ENCODE data around the gene KCNIP2.

The KCNIP2 gene

DNA sequence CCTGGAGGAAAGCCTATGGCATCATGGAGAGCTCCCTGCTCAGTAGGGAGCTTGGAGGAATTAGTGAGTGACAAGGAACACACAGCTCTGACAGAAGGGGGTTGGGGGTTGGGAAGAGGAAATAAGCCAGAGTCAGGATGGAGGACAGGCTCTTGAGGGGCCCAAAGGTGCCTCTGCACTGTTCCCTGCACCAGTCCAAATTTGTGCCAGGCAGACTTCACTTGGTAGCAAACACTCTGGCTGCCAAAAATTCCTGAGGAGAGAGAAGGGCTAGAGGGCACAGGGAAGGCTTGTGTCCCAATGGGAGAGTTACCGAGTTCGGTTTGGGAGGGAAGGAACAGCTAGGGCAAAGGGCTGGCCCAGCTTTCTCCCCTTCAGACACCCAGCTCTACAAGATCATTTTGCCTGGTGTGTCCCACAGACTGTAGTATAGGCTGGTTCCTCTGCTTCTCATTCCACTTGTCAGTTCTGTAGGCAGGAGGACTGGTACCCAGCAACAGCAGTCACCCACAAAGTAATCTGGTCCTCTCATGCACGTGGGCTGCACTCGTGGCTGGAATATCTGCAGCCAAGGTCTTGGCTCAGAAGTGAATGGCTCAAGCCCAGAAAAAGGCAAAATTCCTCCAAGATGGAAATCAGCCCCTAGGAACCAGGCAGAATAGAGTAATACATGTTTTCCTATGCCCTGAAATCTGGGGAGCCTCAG, 8.0 kb upstream of the KCNIP2 start:
- TF ChIP-seq CTCF (IDR thresholded peaks at IDR 0.05; ENCODE audit: low read depth, low read length): no peak
- no peak overlapping the region for H3K4me3 ChIP-seq (replicated peaks in 1 of 2; ENCODE audit: low read depth in 2 of 2, low read length in 2 of 2)
- peak in 1 of 2 donors; percentile 63 for DNase-seq (ENCODE audit: low read depth in 2 of 2)

GRCh38 chr10:101850749-101851148, 7.1 kb upstream of the KCNIP2 start:
- H3K4me3 ChIP-seq (replicated peaks in 1 of 2; ENCODE audit: low read depth in 2 of 2, low read length in 2 of 2): no peak overlapping the region
- no peak for DNase-seq (ENCODE audit: low read depth in 2 of 2)
- no peak for TF ChIP-seq CTCF (IDR thresholded peaks at IDR 0.05; ENCODE audit: low read depth, low read length)

- no peak overlapping the region for H3K4me3 ChIP-seq (replicated peaks in 1 of 2; ENCODE audit: low read depth in 2 of 2, low read length in 2 of 2)
Observed at GRCh38 chr10:101848894-101849351, 5.3 kb upstream of the KCNIP2 start.

DNA sequence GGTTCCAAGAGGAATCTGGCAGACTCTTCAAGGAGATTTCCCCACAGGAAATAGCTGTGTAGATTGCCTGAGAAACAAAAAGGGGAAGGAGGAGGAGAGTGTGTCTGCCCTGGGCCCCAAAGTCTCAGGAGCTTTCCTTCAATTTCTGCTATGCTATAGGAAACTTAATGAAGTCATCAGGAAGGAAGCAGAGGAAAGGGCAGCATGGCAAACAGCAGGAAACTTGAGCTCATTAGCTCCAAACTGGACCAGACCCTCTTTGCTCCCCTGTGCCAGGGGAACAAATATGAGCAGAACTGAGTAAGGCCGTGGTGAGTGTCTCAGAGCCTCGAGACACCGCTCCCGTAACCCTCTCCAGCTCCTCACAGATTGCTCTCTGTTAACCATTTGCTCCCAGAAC, 4.8 kb upstream of the KCNIP2 start:
- no peak overlapping the region for H3K4me3 ChIP-seq (replicated peaks in 1 of 2; ENCODE audit: low read depth in 2 of 2, low read length in 2 of 2)
- peak; percentile 14 to 78 for DNase-seq (ENCODE audit: low read depth in 2 of 2)
- no peak for TF ChIP-seq CTCF (IDR thresholded peaks at IDR 0.05; ENCODE audit: low read depth, low read length)

More at GRCh38 chr10:101848894-101849351, 5.3 kb upstream of the KCNIP2 start:
- no peak for TF ChIP-seq CTCF (IDR thresholded peaks at IDR 0.05; ENCODE audit: low read depth, low read length)
- peak in 1 of 2 donors; percentile 66 for DNase-seq (ENCODE audit: low read depth in 2 of 2)

DNA sequence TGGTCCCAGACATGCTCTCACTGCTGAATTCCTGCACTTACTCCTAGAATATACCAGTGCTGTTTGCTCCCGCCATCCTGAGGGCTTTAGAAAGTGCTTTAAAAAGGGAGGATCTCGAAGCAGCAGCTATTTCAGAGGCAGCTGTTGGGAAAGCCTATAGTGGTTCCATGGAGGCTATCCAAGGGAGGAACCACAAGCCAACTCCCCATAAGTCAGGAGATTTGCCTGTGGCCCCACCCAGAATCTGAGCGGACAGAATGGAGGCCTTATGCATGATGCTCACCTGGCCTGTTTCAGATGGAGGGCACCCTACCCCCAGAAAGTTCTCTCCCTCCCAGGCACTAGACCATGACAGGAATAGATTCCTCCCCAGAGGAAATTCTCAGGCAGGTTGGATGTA, 2.3 kb upstream of the KCNIP2 start:
- no peak for TF ChIP-seq CTCF (IDR thresholded peaks at IDR 0.05; ENCODE audit: low read depth, low read length)

DNA sequence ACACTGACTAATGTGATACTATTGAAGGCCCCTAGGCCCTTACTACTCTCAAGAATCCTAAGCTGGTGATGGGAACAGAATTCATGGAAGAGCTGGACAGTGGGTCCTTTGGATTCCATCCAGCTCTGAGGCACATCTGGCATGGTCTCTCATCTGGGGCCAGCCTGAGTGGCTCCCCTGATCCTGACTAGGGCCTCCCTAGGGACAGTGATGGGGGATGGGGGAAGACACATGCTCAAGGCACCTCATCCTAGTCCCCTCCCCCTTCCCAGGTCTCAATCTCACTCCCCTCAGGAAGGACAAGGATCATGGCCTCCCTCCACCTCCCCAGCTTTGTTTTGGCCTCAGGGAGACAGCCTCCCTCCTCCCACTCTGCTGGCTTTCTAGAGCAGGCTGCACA, 1.8 kb downstream of the KCNIP2 start:
- no peak for TF ChIP-seq CTCF (IDR thresholded peaks at IDR 0.05; ENCODE audit: low read depth, low read length)
- H3K4me3 ChIP-seq (replicated peaks in 1 of 2; ENCODE audit: low read depth in 2 of 2, low read length in 2 of 2): no peak overlapping the region
- DNase-seq (ENCODE audit: low read depth in 2 of 2): no peak

More for the DNA sequence above, 2.3 kb upstream of the KCNIP2 start:
- no peak for DNase-seq (ENCODE audit: low read depth in 2 of 2)
- no peak overlapping the region for H3K4me3 ChIP-seq (replicated peaks in 1 of 2; ENCODE audit: low read depth in 2 of 2, low read length in 2 of 2)
